Panc1 (cell line): ENCODE data around the gene SYCE1L.
"Not testable (repeated sequence)": the region's sequence is repeated elsewhere in the genome, so short reads cannot be mapped to it uniquely, and the experiment has no call there.

Source experiments
- POLR2AphosphoS5 ChIP-seq: IDR thresholded peaks from 2 replicates; pipeline ENCODE4 v1.6.1; 2012; ENCODE audit warnings: mild to moderate bottlenecking, low read depth, low read length, moderate library complexity
- SIN3A ChIP-seq: IDR thresholded peaks from 2 replicates; pipeline ENCODE4 v1.6.1; 2012; ENCODE audit warnings: low read depth, mild to moderate bottlenecking, low read length, moderate library complexity, borderline replicate concordance; ENCODE audit not compliant: insufficient read depth
- TCF7L2 ChIP-seq: IDR thresholded peaks from 2 replicates; pipeline ENCODE4 v1.6.1; 2011; ENCODE audit warnings: mild to moderate bottlenecking, low read depth, low read length, inconsistent platforms
- TF ChIP-seq, protein P1 (sequence below), 2 experiments: IDR thresholded peaks; 2 replicates each; pipeline ENCODE4 v1.6.1; 2011 to 2012; ENCODE audit warnings: low read depth in 2 of 2, control low read depth in 1 of 2, low read length in 1 of 2, mild to moderate bottlenecking in 1 of 2, moderate library complexity in 1 of 2; ENCODE audit not compliant: insufficient read depth in 1 of 2
- TF ChIP-seq, protein P2 (sequence below): fragments of 450-650 bp; IDR thresholded peaks from 2 replicates; pipeline ENCODE4 v1.5.1; 2017; ENCODE audit warnings: mild to moderate bottlenecking

DNA sequence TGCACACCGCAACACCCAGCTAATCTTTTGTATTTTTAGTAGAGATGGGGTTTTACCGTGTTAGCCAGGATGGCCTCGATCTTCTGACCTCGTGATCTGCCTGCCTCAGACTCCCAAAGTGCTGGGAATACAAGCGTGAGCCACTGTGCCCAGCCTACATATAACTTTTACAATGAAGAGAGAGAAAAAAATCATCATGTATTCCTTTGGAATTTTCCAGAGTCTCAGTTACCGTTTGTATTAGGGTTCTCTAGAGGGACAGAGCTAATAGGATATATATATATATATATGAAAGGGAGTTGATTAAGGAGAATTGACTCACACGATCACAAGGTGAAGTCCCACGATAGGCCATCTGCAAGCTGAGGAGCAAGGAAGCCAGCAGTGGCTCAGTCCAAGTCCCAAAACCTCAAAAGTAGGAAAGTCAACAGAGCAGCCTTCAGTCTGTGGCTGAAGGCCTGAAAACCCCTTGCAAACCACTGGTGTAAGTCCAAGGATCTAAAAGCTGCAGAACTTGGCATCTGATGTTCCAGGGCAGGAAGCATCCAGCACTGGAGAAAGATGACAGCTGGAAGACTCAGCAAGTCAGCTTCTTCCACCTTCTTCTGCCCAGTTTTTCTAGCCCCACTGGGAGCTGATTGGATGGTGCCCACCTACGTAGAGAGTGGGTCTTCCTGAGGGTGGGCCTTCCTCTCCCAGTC, 33.5 kb upstream of the SYCE1L start:
- TF ChIP-seq, protein P1, sequence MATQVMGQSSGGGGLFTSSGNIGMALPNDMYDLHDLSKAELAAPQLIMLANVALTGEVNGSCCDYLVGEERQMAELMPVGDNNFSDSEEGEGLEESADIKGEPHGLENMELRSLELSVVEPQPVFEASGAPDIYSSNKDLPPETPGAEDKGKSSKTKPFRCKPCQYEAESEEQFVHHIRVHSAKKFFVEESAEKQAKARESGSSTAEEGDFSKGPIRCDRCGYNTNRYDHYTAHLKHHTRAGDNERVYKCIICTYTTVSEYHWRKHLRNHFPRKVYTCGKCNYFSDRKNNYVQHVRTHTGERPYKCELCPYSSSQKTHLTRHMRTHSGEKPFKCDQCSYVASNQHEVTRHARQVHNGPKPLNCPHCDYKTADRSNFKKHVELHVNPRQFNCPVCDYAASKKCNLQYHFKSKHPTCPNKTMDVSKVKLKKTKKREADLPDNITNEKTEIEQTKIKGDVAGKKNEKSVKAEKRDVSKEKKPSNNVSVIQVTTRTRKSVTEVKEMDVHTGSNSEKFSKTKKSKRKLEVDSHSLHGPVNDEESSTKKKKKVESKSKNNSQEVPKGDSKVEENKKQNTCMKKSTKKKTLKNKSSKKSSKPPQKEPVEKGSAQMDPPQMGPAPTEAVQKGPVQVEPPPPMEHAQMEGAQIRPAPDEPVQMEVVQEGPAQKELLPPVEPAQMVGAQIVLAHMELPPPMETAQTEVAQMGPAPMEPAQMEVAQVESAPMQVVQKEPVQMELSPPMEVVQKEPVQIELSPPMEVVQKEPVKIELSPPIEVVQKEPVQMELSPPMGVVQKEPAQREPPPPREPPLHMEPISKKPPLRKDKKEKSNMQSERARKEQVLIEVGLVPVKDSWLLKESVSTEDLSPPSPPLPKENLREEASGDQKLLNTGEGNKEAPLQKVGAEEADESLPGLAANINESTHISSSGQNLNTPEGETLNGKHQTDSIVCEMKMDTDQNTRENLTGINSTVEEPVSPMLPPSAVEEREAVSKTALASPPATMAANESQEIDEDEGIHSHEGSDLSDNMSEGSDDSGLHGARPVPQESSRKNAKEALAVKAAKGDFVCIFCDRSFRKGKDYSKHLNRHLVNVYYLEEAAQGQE (IDR thresholded peaks at IDR 0.05; ENCODE audit: insufficient read depth in 1 of 2, low read depth in 2 of 2, low read length in 1 of 2): not testable (repeated sequence)
- TF ChIP-seq, protein P2, sequence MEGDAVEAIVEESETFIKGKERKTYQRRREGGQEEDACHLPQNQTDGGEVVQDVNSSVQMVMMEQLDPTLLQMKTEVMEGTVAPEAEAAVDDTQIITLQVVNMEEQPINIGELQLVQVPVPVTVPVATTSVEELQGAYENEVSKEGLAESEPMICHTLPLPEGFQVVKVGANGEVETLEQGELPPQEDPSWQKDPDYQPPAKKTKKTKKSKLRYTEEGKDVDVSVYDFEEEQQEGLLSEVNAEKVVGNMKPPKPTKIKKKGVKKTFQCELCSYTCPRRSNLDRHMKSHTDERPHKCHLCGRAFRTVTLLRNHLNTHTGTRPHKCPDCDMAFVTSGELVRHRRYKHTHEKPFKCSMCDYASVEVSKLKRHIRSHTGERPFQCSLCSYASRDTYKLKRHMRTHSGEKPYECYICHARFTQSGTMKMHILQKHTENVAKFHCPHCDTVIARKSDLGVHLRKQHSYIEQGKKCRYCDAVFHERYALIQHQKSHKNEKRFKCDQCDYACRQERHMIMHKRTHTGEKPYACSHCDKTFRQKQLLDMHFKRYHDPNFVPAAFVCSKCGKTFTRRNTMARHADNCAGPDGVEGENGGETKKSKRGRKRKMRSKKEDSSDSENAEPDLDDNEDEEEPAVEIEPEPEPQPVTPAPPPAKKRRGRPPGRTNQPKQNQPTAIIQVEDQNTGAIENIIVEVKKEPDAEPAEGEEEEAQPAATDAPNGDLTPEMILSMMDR: not testable (repeated sequence)
- not testable (repeated sequence) for TF ChIP-seq SIN3A, POLR2AphosphoS5, TCF7L2
